MM.1S (cell line): ENCODE measurements around the gene PFDN4.

Source experiments
- CTCF ChIP-seq: fragments of 300-600 bp; sonication (generic); IDR thresholded peaks from 2 replicates; pipeline ENCODE4 v1.5.1; 2016; ENCODE audit warnings: antibody characterized with exemption, low read length, mixed read lengths
- EZH2 ChIP-seq: fragments of 300-600 bp; sonication (generic); optimal IDR thresholded peaks from 2 replicates; pipeline ENCODE3; 2017; ENCODE audit warnings: low read depth, mild to moderate bottlenecking, antibody characterized with exemption, low read length, mixed read lengths
- EZH2phosphoT487 ChIP-seq: fragments of 300-600 bp; sonication (generic); IDR thresholded peaks from 2 replicates; pipeline ENCODE4 v1.6.1; 2018; ENCODE audit warnings: antibody characterized with exemption, low read length

- no peak for TF ChIP-seq CTCF
- no peak for TF ChIP-seq EZH2
- TF ChIP-seq EZH2phosphoT487, result no peak
Measured at GRCh38 chr20:54194724-54195438, 13.0 kb upstream of the PFDN4 start.
